Muscle of back (tissue), 10 donors: Measurements from ENCODE around the gene OR13C9. TPM values are rescaled to one million over a fixed set of nuclear protein-coding genes. Genes with fewer than 3 reads are reported as not detected.

Experiments used
- polyA plus RNA-seq, 10 donors: library from polyadenylated mRNA; unstranded; fragments of 120-200 nt; gene quantifications; one replicate each; pipeline ENCODE4 v1.2.1, GENCODE V29; 2013; ENCODE audit not compliant: insufficient read length in 10 of 10

The OR13C9 gene
- polyA plus RNA-seq, 10 donors, result not detected

Other genes with a start within 250 kb of the OR13C9 start
- gene OR13F1, start 113.9 kb downstream of the OR13C9 start, polyA plus RNA-seq, result not detected
- gene OR13C4, start 91.0 kb downstream of the OR13C9 start, polyA plus RNA-seq, result not detected
- gene OR13C3, start 81.3 kb downstream of the OR13C9 start, polyA plus RNA-seq, result not detected
- not detected for gene OR13C8, start 49.0 kb downstream of the OR13C9 start, polyA plus RNA-seq
- gene OR13C5, start 18.8 kb downstream of the OR13C9 start, polyA plus RNA-seq, result not detected
- not detected for gene OR13C2, start 12.6 kb downstream of the OR13C9 start, polyA plus RNA-seq
- not detected for gene OR13D1, start 76.3 kb upstream of the OR13C9 start, polyA plus RNA-seq
- 10 to 100 TPM; 47.7 to 64.1 (median 57.9) TPM for gene NIPSNAP3A, start 129.5 kb upstream of the OR13C9 start, polyA plus RNA-seq
- gene NIPSNAP3B, start 145.9 kb upstream of the OR13C9 start, polyA plus RNA-seq, result 10 to 100 TPM; 14.9 to 27.7 (median 22.8) TPM